Measurements from ENCODE around the gene NDUFV1. TPM values are rescaled to one million over a fixed set of nuclear protein-coding genes. Genes with fewer than 3 reads are reported as not detected.

NDUFV1 gene
- polyA plus RNA-seq, 1 donor: 191 TPM

GRCh38 chr11:67572747-67573419 is 33.9 kb upstream of the NDUFV1 start:
- Histone ChIP-seq H3K27me3 (ENCODE audit: control insufficient read depth, insufficient read depth, low read length) (no peaks in the 10 kb centered on the region), H3K27ac (ENCODE audit: low read length) (peak overlapping the region; percentile 54), H3K4me1 (ENCODE audit: control insufficient read depth, insufficient read depth, low read length) (peaks cover 10% of the 10 kb centered on the region), H3K4me3 (ENCODE audit: low read length) (peak overlapping the region; percentile 26), H3K9me3 (ENCODE audit: control insufficient read depth, low read depth, low read length) (peaks cover 3% of the 10 kb centered on the region), H3K36me3 (ENCODE audit: control insufficient read depth, insufficient read depth, low read length) (no peaks in the 10 kb centered on the region)
- WGBS (ENCODE audit: insufficient coverage, low lambda C conversion rate): 60% methylated on average over 1 of the region's 21 CpGs
- DNase-seq: peak; percentile 68 to 81

GRCh38 chr11:67574938-67575337 is 31.8 kb upstream of the NDUFV1 start:
- Histone ChIP-seq H3K27ac (ENCODE audit: low read length) (no peak overlapping the region), H3K4me3 (ENCODE audit: low read length) (no peak overlapping the region), H3K36me3 (ENCODE audit: control insufficient read depth, insufficient read depth, low read length) (no peaks in the 10 kb centered on the region), H3K4me1 (ENCODE audit: control insufficient read depth, insufficient read depth, low read length) (peaks cover 19% of the 10 kb centered on the region), H3K9me3 (ENCODE audit: control insufficient read depth, low read depth, low read length) (peaks cover 3% of the 10 kb centered on the region), H3K27me3 (ENCODE audit: control insufficient read depth, insufficient read depth, low read length) (no peaks in the 10 kb centered on the region)
- WGBS (ENCODE audit: insufficient coverage, low lambda C conversion rate): no CpG with 5 or more reads among the region's 3 CpGs
- DNase-seq: peak in 1 of 2 donors; percentile 40

GRCh38 chr11:67576735-67577475 is 29.8 kb upstream of the NDUFV1 start:
- Histone ChIP-seq H3K36me3 (ENCODE audit: control insufficient read depth, insufficient read depth, low read length) (no peaks in the 10 kb centered on the region), H3K9me3 (ENCODE audit: control insufficient read depth, low read depth, low read length) (no peaks in the 10 kb centered on the region), H3K27ac (ENCODE audit: low read length) (no peak overlapping the region), H3K4me3 (ENCODE audit: low read length) (no peak overlapping the region), H3K4me1 (ENCODE audit: control insufficient read depth, insufficient read depth, low read length) (peaks cover 33% of the 10 kb centered on the region), H3K27me3 (ENCODE audit: control insufficient read depth, insufficient read depth, low read length) (no peaks in the 10 kb centered on the region)
- WGBS (ENCODE audit: insufficient coverage, low lambda C conversion rate): no CpG with 5 or more reads among the region's 14 CpGs
- no peak for DNase-seq

- H3K4me1 ChIP-seq (ENCODE audit: control insufficient read depth, insufficient read depth, low read length): peaks cover 37% of the 10 kb centered on the region
- no peak for DNase-seq
- no peaks in the 10 kb centered on the region for H3K9me3 ChIP-seq (ENCODE audit: control insufficient read depth, low read depth, low read length)
- H3K27ac ChIP-seq (ENCODE audit: low read length): no peak overlapping the region
- no peak overlapping the region for H3K4me3 ChIP-seq (ENCODE audit: low read length)
- H3K36me3 ChIP-seq (ENCODE audit: control insufficient read depth, insufficient read depth, low read length): no peaks in the 10 kb centered on the region
- no peaks in the 10 kb centered on the region for H3K27me3 ChIP-seq (ENCODE audit: control insufficient read depth, insufficient read depth, low read length)
- WGBS (ENCODE audit: insufficient coverage, low lambda C conversion rate): no CpG with 5 or more reads among the region's 6 CpGs
Observed at GRCh38 chr11:67577951-67578350, 28.8 kb upstream of the NDUFV1 start.

GRCh38 chr11:67581469-67581868 is 25.3 kb upstream of the NDUFV1 start:
- Histone ChIP-seq H3K4me1 (ENCODE audit: control insufficient read depth, insufficient read depth, low read length) (peaks cover 43% of the 10 kb centered on the region), H3K4me3 (ENCODE audit: low read length) (no peak overlapping the region), H3K36me3 (ENCODE audit: control insufficient read depth, insufficient read depth, low read length) (peaks cover 18% of the 10 kb centered on the region), H3K9me3 (ENCODE audit: control insufficient read depth, low read depth, low read length) (peaks cover 2% of the 10 kb centered on the region), H3K27me3 (ENCODE audit: control insufficient read depth, insufficient read depth, low read length) (no peaks in the 10 kb centered on the region), H3K27ac (ENCODE audit: low read length) (peak overlapping the region; percentile 88)
- DNase-seq: peak; percentile 73 to 91
- WGBS (ENCODE audit: insufficient coverage, low lambda C conversion rate): no CpG with 5 or more reads among the region's 11 CpGs

GRCh38 chr11:67582011-67582410 is 24.7 kb upstream of the NDUFV1 start:
- Histone ChIP-seq H3K27me3 (ENCODE audit: control insufficient read depth, insufficient read depth, low read length) (no peaks in the 10 kb centered on the region), H3K9me3 (ENCODE audit: control insufficient read depth, low read depth, low read length) (peaks cover 2% of the 10 kb centered on the region), H3K4me3 (ENCODE audit: low read length) (no peak overlapping the region), H3K4me1 (ENCODE audit: control insufficient read depth, insufficient read depth, low read length) (peaks cover 43% of the 10 kb centered on the region), H3K36me3 (ENCODE audit: control insufficient read depth, insufficient read depth, low read length) (peaks cover 23% of the 10 kb centered on the region), H3K27ac (ENCODE audit: low read length) (peak overlapping the region; percentile 88)
- WGBS (ENCODE audit: insufficient coverage, low lambda C conversion rate): 39% methylated on average over 3 of the region's 4 CpGs
- DNase-seq: peak in 1 of 2 donors; percentile 57

GRCh38 chr11:67583247-67584204 is 23.2 kb upstream of the NDUFV1 start, which contains the start of gene GSTP1:
TSS of gene GSTP1 (plus strand) at chr11:67583812. CDS start at chr11:67583844, 32 bp downstream.
- Histone ChIP-seq H3K4me1 (ENCODE audit: control insufficient read depth, insufficient read depth, low read length) (peaks cover 43% of the 10 kb centered on the region), H3K27ac (ENCODE audit: low read length) (peak within 1 kb of the TSS; percentile 96), H3K36me3 (ENCODE audit: control insufficient read depth, insufficient read depth, low read length) (peaks cover 23% of the 10 kb centered on the region), H3K27me3 (ENCODE audit: control insufficient read depth, insufficient read depth, low read length) (no peaks in the 10 kb centered on the region), H3K9me3 (ENCODE audit: control insufficient read depth, low read depth, low read length) (peaks cover 2% of the 10 kb centered on the region), H3K4me3 (ENCODE audit: low read length) (peak within 1 kb of the TSS; percentile 86)
- peak; percentile 92 to 96 for DNase-seq
- no CpG with 5 or more reads among the region's 81 CpGs for WGBS (ENCODE audit: insufficient coverage, low lambda C conversion rate)

GRCh38 chr11:67584205-67584880 is 22.4 kb upstream of the NDUFV1 start:
- Histone ChIP-seq H3K4me1 (ENCODE audit: control insufficient read depth, insufficient read depth, low read length) (peaks cover 39% of the 10 kb centered on the region), H3K9me3 (ENCODE audit: control insufficient read depth, low read depth, low read length) (peaks cover 2% of the 10 kb centered on the region), H3K27ac (ENCODE audit: low read length) (peak overlapping the region; percentile 96), H3K36me3 (ENCODE audit: control insufficient read depth, insufficient read depth, low read length) (peaks cover 23% of the 10 kb centered on the region), H3K27me3 (ENCODE audit: control insufficient read depth, insufficient read depth, low read length) (no peaks in the 10 kb centered on the region), H3K4me3 (ENCODE audit: low read length) (peak overlapping the region; percentile 86)
- DNase-seq: peak; percentile 80 to 86
- WGBS (ENCODE audit: insufficient coverage, low lambda C conversion rate): no CpG with 5 or more reads among the region's 33 CpGs

- Histone ChIP-seq H3K9me3 (ENCODE audit: control insufficient read depth, low read depth, low read length) (peaks cover 2% of the 10 kb centered on the region), H3K4me1 (ENCODE audit: control insufficient read depth, insufficient read depth, low read length) (peaks cover 32% of the 10 kb centered on the region), H3K27ac (ENCODE audit: low read length) (peak overlapping the region; percentile 96), H3K4me3 (ENCODE audit: low read length) (peak overlapping the region; percentile 86), H3K36me3 (ENCODE audit: control insufficient read depth, insufficient read depth, low read length) (peaks cover 23% of the 10 kb centered on the region), H3K27me3 (ENCODE audit: control insufficient read depth, insufficient read depth, low read length) (no peaks in the 10 kb centered on the region)
- DNase-seq: peak in 1 of 2 donors; percentile 52
- WGBS (ENCODE audit: insufficient coverage, low lambda C conversion rate): no CpG with 5 or more reads among the region's 21 CpGs
Observed at GRCh38 chr11:67584881-67585873, 21.6 kb upstream of the NDUFV1 start.
